ENCODE data around the gene UVRAG.

Gene UVRAG

DNA sequence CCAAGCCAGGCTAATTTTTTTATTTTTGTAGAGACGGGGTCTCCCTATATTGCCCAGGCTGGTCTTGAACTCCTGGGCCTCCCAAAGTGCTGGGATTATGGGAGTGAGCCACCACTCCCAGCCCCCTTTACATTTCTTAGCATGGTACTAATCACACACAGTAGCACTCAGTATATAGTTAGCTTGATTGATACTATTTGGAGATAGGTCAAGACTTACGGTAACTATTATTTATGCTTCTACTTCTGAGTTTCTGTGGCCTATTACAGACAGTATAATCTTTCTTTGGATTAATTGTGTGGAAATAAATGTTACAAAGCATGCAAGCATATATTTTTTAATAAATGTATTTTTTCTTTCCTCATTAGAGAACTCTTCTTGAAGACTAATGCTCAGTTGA is 192.2 kb downstream of the UVRAG start:
- Histone ChIP-seq H3K9me3 (ENCODE audit: low read length) (no peaks in the 10 kb centered on the region), H3K4me2 (ENCODE audit: low read length) (no peak overlapping the region), H3F3A (ENCODE audit: insufficient read depth, low read length) (no peaks in the 10 kb centered on the region), H4K20me1 (ENCODE audit: insufficient read depth, low read length) (no peaks in the 10 kb centered on the region), H3K27me3 (ENCODE audit: insufficient read depth, low read length) (no peaks in the 10 kb centered on the region), H3K79me2 (ENCODE audit: insufficient read depth, low read length) (no peaks in the 10 kb centered on the region), H3K36me3 (ENCODE audit: insufficient read depth, low read length) (peaks cover 68% of the 10 kb centered on the region), H3K4me1 (ENCODE audit: insufficient read depth, low read length, severe bottlenecking) (no peaks in the 10 kb centered on the region), H3K27ac (ENCODE audit: low read depth, low read length, poor library complexity, severe bottlenecking) (no peak overlapping the region), H3K4me3 (ENCODE audit: low read depth, low read length, poor library complexity, severe bottlenecking) (no peak overlapping the region), H3K9me2 (ENCODE audit: low read depth, low read length) (no peaks in the 10 kb centered on the region), H2AFZ (ENCODE audit: low read length) (no peak overlapping the region), H3K9ac (ENCODE audit: low read length) (no peak overlapping the region)
- no peak for TF ChIP-seq EZH2 (IDR thresholded peaks at IDR 0.05; ENCODE audit: borderline replicate concordance, low read length)
- TF ChIP-seq, protein P1, sequence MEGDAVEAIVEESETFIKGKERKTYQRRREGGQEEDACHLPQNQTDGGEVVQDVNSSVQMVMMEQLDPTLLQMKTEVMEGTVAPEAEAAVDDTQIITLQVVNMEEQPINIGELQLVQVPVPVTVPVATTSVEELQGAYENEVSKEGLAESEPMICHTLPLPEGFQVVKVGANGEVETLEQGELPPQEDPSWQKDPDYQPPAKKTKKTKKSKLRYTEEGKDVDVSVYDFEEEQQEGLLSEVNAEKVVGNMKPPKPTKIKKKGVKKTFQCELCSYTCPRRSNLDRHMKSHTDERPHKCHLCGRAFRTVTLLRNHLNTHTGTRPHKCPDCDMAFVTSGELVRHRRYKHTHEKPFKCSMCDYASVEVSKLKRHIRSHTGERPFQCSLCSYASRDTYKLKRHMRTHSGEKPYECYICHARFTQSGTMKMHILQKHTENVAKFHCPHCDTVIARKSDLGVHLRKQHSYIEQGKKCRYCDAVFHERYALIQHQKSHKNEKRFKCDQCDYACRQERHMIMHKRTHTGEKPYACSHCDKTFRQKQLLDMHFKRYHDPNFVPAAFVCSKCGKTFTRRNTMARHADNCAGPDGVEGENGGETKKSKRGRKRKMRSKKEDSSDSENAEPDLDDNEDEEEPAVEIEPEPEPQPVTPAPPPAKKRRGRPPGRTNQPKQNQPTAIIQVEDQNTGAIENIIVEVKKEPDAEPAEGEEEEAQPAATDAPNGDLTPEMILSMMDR (IDR thresholded peaks at IDR 0.05; ENCODE audit: low read length) = no peak

DNA sequence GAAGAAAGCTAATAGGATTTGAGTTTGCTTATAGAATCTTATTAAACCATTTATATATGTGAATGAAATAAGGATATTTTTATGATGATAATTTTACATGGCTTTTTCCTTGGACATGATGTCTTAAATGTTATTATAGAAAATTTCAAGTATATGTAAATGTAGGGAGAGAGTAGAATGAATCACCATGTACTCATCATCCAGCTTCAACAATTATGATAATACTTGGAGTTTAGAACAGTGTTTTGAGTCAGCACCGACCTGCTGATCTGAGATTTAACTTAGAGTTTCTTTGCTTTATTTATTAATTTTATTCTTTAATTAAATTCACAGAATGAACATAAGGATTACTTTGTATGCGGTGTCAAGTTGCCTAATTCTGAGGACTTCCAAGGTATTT is 193.5 kb downstream of the UVRAG start:
- Histone ChIP-seq H3K79me2 (ENCODE audit: insufficient read depth, low read length) (no peaks in the 10 kb centered on the region), H3K4me1 (ENCODE audit: insufficient read depth, low read length, severe bottlenecking) (no peaks in the 10 kb centered on the region), H3K9ac (ENCODE audit: low read length) (no peak overlapping the region), H2AFZ (ENCODE audit: low read length) (no peak overlapping the region), H3K4me2 (ENCODE audit: low read length) (no peak overlapping the region), H3K27ac (ENCODE audit: low read depth, low read length, poor library complexity, severe bottlenecking) (no peak overlapping the region), H3K9me2 (ENCODE audit: low read depth, low read length) (no peaks in the 10 kb centered on the region), H4K20me1 (ENCODE audit: insufficient read depth, low read length) (no peaks in the 10 kb centered on the region), H3K36me3 (ENCODE audit: insufficient read depth, low read length) (peaks cover 81% of the 10 kb centered on the region), H3F3A (ENCODE audit: insufficient read depth, low read length) (no peaks in the 10 kb centered on the region), H3K9me3 (ENCODE audit: low read length) (no peaks in the 10 kb centered on the region), H3K4me3 (ENCODE audit: low read depth, low read length, poor library complexity, severe bottlenecking) (no peak overlapping the region), H3K27me3 (ENCODE audit: insufficient read depth, low read length) (no peaks in the 10 kb centered on the region)
- TF ChIP-seq, protein P1 (IDR thresholded peaks at IDR 0.05; ENCODE audit: low read length) = no peak
- TF ChIP-seq EZH2 (IDR thresholded peaks at IDR 0.05; ENCODE audit: borderline replicate concordance, low read length) = no peak

DNA sequence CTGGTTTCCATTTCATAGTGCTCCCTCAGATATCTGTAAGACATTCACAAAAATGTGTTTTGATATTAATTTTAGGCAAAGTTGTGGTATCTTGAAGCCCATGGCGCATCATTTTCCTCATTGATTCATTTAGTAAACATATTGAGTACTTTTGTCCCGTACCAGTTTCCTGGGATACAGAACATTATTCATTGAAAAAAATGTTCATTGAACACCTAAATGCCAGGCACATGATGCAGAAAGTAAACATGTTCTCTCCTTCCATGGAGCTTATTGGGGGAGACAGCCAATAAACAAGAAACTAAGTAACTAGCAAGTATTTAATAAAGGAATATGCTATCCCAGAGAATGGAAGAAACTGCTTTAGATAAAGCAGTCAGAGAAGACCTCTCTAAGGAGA is 195.0 kb downstream of the UVRAG start:
- H3K4me1 ChIP-seq (ENCODE audit: insufficient read depth, low read length, severe bottlenecking) = no peaks in the 10 kb centered on the region

DNA sequence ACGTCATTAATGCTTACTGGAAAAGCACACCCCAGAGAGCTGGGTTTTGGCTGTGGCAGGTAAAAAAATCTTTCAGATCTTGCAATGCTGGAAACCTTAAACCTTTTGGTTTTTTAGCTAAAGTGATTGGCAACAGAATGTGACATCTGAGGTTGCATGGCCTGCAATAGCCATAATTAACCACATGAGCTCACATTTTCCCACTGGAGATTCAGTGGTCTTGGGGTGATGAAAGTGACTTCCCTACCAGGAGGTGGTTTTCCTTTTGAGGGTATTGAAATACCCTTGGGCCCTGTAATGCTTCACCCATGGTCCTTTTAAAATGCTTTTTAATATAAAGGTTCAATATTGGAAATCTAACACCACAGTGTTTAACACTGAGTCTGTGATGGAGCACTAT is 198.5 kb downstream of the UVRAG start:
- H3K4me2 ChIP-seq (ENCODE audit: low read length) = no peak overlapping the region
- H3K9ac ChIP-seq (ENCODE audit: low read length) = no peak overlapping the region
- H3K4me3 ChIP-seq (ENCODE audit: low read depth, low read length, poor library complexity, severe bottlenecking) = no peak overlapping the region
- H3K27me3 ChIP-seq (ENCODE audit: insufficient read depth, low read length) = no peaks in the 10 kb centered on the region
- H3K27ac ChIP-seq (ENCODE audit: low read depth, low read length, poor library complexity, severe bottlenecking) = no peak overlapping the region
- H3F3A ChIP-seq (ENCODE audit: insufficient read depth, low read length) = no peaks in the 10 kb centered on the region
- peaks cover 79% of the 10 kb centered on the region for H3K36me3 ChIP-seq (ENCODE audit: insufficient read depth, low read length)
- H3K9me3 ChIP-seq (ENCODE audit: low read length) = peaks cover 10% of the 10 kb centered on the region; the same call in 1 of the 2 replicates
- no peaks in the 10 kb centered on the region for H4K20me1 ChIP-seq (ENCODE audit: insufficient read depth, low read length)
- H3K79me2 ChIP-seq (ENCODE audit: insufficient read depth, low read length) = no peaks in the 10 kb centered on the region
- TF ChIP-seq, protein P1 (IDR thresholded peaks at IDR 0.05; ENCODE audit: low read length) = no peak
- no peak for TF ChIP-seq EZH2 (IDR thresholded peaks at IDR 0.05; ENCODE audit: borderline replicate concordance, low read length)
- no peaks in the 10 kb centered on the region for H3K9me2 ChIP-seq (ENCODE audit: low read depth, low read length)
- no peaks in the 10 kb centered on the region for H3K4me1 ChIP-seq (ENCODE audit: insufficient read depth, low read length, severe bottlenecking)
- H2AFZ ChIP-seq (ENCODE audit: low read length) = no peak overlapping the region

More for the DNA sequence above, 195.0 kb downstream of the UVRAG start:
- Histone ChIP-seq H3K4me3 (ENCODE audit: low read depth, low read length, poor library complexity, severe bottlenecking) (no peak overlapping the region), H3K9ac (ENCODE audit: low read length) (no peak overlapping the region), H3F3A (ENCODE audit: insufficient read depth, low read length) (no peaks in the 10 kb centered on the region), H3K4me2 (ENCODE audit: low read length) (no peak overlapping the region), H3K27ac (ENCODE audit: low read depth, low read length, poor library complexity, severe bottlenecking) (no peak overlapping the region), H2AFZ (ENCODE audit: low read length) (no peak overlapping the region), H3K9me3 (ENCODE audit: low read length) (no peaks in the 10 kb centered on the region), H3K27me3 (ENCODE audit: insufficient read depth, low read length) (no peaks in the 10 kb centered on the region), H4K20me1 (ENCODE audit: insufficient read depth, low read length) (no peaks in the 10 kb centered on the region), H3K9me2 (ENCODE audit: low read depth, low read length) (no peaks in the 10 kb centered on the region), H3K79me2 (ENCODE audit: insufficient read depth, low read length) (no peaks in the 10 kb centered on the region), H3K36me3 (ENCODE audit: insufficient read depth, low read length) (peaks cover 78% of the 10 kb centered on the region)
- no peak for TF ChIP-seq EZH2 (IDR thresholded peaks at IDR 0.05; ENCODE audit: borderline replicate concordance, low read length)

Measured in OCI-LY1 (cell line).